GM12865 (cell line): Measurements from ENCODE around the gene STK24.

Source experiments
- DNase-seq: peaks from one replicate; pipeline ENCODE4 v3.0.0; 2010; ENCODE audit warnings: low read depth
- H3K4me3 ChIP-seq: 2 replicates; pipeline ENCODE4 v1.5.1; 2011; ENCODE audit warnings: mild to moderate bottlenecking, low read depth, low read length, control low read depth
- CTCF ChIP-seq: IDR thresholded peaks from 2 replicates; pipeline ENCODE4 v1.5.1; 2011; ENCODE audit warnings: low read length, control low read depth, low read depth, inconsistent platforms; ENCODE audit not compliant: insufficient read depth; ENCODE audit errors: missing control alignments

STK24 gene

GRCh38 chr13:98581381-98581780 lies 4.5 kb upstream of the STK24 start:
- no peak overlapping the region for H3K4me3 ChIP-seq
- no peak for DNase-seq
- TF ChIP-seq CTCF = no peak

GRCh38 chr13:98580420-98580819 lies 3.5 kb upstream of the STK24 start:
- no peak for DNase-seq

GRCh38 chr13:98577836-98578285 lies 954 bp upstream of the STK24 start:
- DNase-seq = no peak
- H3K4me3 ChIP-seq = peak overlapping the region; percentile 66

More at GRCh38 chr13:98580420-98580819, 3.5 kb upstream of the STK24 start:
- H3K4me3 ChIP-seq = no peak overlapping the region
- no peak for TF ChIP-seq CTCF

GRCh38 chr13:98576200-98576945 lies 534 bp downstream of the STK24 start:
- DNase-seq = peak; percentile 60
- no peak for TF ChIP-seq CTCF
- H3K4me3 ChIP-seq = peak overlapping the region; percentile 75

More at GRCh38 chr13:98577836-98578285, 954 bp upstream of the STK24 start:
- TF ChIP-seq CTCF = no peak

- H3K4me3 ChIP-seq = peak overlapping the region; percentile 75
- TF ChIP-seq CTCF = no peak
- no peak for DNase-seq
Observed at GRCh38 chr13:98575904-98576199, 1.1 kb downstream of the STK24 start.

GRCh38 chr13:98575009-98575903 lies 1.7 kb downstream of the STK24 start:
- no peak for DNase-seq
- peak overlapping the region; percentile 75 for H3K4me3 ChIP-seq
- no peak for TF ChIP-seq CTCF
